Measurements from ENCODE around the gene TOX3.
A peak's percentile ranks its signal among the peaks of the same experiment; 100 is the strongest.

GRCh38 chr16:52515068-52515671 lies 31.8 kb downstream of the TOX3 start:
- no peak for TF ChIP-seq POLR2AphosphoS5 (IDR thresholded peaks at IDR 0.05; ENCODE audit: low read depth)
- TF ChIP-seq EZH2 (IDR thresholded peaks at IDR 0.05; ENCODE audit: low read depth, unreplicated experiment): no peak
- TF ChIP-seq, protein P1, sequence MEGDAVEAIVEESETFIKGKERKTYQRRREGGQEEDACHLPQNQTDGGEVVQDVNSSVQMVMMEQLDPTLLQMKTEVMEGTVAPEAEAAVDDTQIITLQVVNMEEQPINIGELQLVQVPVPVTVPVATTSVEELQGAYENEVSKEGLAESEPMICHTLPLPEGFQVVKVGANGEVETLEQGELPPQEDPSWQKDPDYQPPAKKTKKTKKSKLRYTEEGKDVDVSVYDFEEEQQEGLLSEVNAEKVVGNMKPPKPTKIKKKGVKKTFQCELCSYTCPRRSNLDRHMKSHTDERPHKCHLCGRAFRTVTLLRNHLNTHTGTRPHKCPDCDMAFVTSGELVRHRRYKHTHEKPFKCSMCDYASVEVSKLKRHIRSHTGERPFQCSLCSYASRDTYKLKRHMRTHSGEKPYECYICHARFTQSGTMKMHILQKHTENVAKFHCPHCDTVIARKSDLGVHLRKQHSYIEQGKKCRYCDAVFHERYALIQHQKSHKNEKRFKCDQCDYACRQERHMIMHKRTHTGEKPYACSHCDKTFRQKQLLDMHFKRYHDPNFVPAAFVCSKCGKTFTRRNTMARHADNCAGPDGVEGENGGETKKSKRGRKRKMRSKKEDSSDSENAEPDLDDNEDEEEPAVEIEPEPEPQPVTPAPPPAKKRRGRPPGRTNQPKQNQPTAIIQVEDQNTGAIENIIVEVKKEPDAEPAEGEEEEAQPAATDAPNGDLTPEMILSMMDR (conservative IDR thresholded peaks at IDR 0.05; ENCODE audit: low read depth in 2 of 2): no peak
- no peak for TF ChIP-seq CREB1 (CRISPR knock-in tag; IDR thresholded peaks at IDR 0.05; ENCODE audit: low read depth)
- no peak for TF ChIP-seq JUNB (IDR thresholded peaks at IDR 0.05; ENCODE audit: unreplicated experiment)
- TF ChIP-seq, protein P2, sequence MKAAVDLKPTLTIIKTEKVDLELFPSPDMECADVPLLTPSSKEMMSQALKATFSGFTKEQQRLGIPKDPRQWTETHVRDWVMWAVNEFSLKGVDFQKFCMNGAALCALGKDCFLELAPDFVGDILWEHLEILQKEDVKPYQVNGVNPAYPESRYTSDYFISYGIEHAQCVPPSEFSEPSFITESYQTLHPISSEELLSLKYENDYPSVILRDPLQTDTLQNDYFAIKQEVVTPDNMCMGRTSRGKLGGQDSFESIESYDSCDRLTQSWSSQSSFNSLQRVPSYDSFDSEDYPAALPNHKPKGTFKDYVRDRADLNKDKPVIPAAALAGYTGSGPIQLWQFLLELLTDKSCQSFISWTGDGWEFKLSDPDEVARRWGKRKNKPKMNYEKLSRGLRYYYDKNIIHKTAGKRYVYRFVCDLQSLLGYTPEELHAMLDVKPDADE (IDR thresholded peaks at IDR 0.05): no peak
- TF ChIP-seq NANOG (IDR thresholded peaks at IDR 0.05; ENCODE audit: borderline replicate concordance): no peak
- TF ChIP-seq EZH2phosphoT487 (IDR thresholded peaks at IDR 0.05; ENCODE audit: unreplicated experiment): no peak
- peak; percentile 76 for TF ChIP-seq REST (IDR thresholded peaks at IDR 0.05; ENCODE audit: unreplicated experiment)
